NCI-H1048 (cell line): ENCODE measurements around the gene GOLGA8H.
"Not testable (repeated sequence)": the region's sequence is repeated elsewhere in the genome, so short reads cannot be mapped to it uniquely, and the experiment has no call there.

Source experiments
- DNase-seq: peaks from one replicate; lab custom pipeline; 2025; lab: John Stamatoyannopoulos, UW

Gene GOLGA8H, protein sequence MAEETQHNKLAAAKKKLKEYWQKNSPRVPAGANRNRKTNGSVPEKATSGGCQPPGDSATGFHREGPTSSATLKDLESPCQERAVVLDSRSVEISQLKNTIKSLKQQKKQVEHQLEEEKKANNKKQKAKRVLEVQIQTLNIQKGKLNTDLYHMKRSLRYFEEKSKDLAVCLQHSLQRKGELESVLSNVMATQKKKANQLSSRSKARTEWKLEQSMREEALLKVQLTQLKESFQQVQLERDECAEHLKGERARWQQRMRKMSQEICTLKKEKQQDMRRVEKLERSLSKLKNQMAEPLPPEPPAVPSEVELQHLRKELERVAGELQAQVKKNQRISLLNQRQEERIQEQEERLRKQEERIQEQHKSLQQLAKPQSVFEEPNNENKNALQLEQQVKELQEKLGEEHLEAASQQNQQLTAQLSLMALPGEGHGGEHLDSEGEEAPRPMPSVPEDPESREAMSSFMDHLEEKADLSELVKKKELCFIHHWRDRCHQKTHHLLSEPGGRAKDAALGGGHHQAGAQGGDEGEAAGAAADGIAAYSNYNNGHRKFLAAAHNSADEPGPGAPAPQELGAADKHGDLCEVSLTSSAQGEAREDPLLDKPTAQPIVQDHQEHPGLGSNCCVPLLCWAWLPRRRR

GRCh38 chr15:30603796-30604195, at the start of gene GOLGA8H:
Gene GOLGA8H, plus strand, starts transcription at chr15:30604028. Its CDS starts 98 bp downstream, at chr15:30604126.
- DNase-seq, result not testable (repeated sequence)

GRCh38 chr15:30566949-30567348, 36.9 kb upstream of the GOLGA8H start:
- DNase-seq, result not testable (repeated sequence)

GRCh38 chr15:30573012-30573491, 30.8 kb upstream of the GOLGA8H start:
- not testable (repeated sequence) for DNase-seq

GRCh38 chr15:30579394-30579970, 24.3 kb upstream of the GOLGA8H start:
- DNase-seq, result not testable (repeated sequence)

GRCh38 chr15:30580716-30581115, 23.1 kb upstream of the GOLGA8H start:
- not testable (repeated sequence) for DNase-seq

GRCh38 chr15:30598953-30599352, 4.9 kb upstream of the GOLGA8H start:
- DNase-seq, result not testable (repeated sequence)

- not testable (repeated sequence) for DNase-seq
Measured at GRCh38 chr15:30612271-30612670, 8.4 kb downstream of the GOLGA8H start.

GRCh38 chr15:30621342-30621741, 17.5 kb downstream of the GOLGA8H start:
- DNase-seq, result not testable (repeated sequence)

GRCh38 chr15:30625436-30626193, 21.8 kb downstream of the GOLGA8H start, which contains the start of gene ARHGAP11B:
Gene ARHGAP11B, plus strand, starts transcription at chr15:30626128.
- DNase-seq, result not testable (repeated sequence)

DNA sequence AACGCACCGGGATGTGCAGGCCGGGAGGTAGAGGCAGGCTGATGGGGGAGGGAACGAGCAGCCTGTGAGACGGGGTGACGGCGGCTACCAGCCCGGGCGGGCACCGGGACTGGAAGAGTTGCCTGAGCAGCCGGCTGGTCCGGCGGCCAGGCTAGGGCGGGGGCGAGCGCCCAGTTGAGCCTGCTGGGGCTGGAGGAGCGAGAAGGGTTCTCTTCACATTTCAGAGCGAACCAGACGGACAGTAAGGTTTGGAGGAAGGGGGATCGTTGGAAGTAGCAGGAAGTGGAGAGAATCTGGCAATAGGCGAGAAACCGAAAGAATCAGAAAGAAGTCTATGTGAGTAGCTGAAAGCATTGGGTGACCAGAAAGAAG, 22.4 kb downstream of the GOLGA8H start:
- not testable (repeated sequence) for DNase-seq

DNA sequence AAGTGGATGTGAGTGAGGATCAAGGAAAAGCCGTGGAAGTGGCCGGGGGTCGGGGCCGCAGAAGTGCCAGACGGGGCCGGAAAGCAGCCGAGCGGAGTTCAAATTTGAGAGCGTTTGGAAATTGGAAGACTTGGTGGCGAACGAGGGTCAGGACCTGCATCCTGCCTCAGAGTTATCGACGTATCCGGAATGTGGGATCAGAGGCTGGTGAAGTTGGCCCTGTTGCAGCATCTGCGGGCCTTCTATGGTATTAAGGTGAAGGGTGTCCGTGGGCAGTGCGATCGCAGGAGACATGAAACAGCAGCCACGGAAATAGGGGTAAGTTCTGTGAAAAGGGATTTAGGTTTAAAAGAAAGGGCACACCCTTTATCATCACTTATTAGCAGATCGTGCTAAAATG, 22.8 kb downstream of the GOLGA8H start:
- not testable (repeated sequence) for DNase-seq

GRCh38 chr15:30650012-30650929, 46.4 kb downstream of the GOLGA8H start:
- no peak for DNase-seq

DNA sequence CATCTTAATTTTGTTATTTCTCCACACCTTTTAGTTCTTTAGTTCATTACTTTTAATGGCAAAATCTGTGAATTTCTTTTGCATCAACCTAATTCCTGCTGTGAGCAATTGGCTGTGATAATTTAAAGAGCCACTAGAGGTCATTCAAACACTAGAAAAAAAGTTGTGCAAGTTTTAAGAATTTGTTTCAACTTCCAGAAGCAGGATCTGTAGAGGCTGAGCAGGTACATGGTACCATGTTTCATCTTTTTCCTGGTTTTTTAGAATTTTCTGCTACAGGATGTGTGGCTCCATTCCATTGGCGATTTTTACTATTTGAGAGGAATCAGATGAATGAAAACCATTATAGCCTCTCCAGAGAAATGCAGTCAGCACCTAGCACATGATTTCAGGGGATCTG, 57.3 kb downstream of the GOLGA8H start:
- not testable (repeated sequence) for DNase-seq
